ENCODE results near the gene SURF6. TPM values are rescaled to one million over a fixed set of nuclear protein-coding genes. Genes with fewer than 3 reads are reported as not detected.

The SURF6 gene
- polyA plus RNA-seq, 1 experiment: 8.4 TPM

DNA sequence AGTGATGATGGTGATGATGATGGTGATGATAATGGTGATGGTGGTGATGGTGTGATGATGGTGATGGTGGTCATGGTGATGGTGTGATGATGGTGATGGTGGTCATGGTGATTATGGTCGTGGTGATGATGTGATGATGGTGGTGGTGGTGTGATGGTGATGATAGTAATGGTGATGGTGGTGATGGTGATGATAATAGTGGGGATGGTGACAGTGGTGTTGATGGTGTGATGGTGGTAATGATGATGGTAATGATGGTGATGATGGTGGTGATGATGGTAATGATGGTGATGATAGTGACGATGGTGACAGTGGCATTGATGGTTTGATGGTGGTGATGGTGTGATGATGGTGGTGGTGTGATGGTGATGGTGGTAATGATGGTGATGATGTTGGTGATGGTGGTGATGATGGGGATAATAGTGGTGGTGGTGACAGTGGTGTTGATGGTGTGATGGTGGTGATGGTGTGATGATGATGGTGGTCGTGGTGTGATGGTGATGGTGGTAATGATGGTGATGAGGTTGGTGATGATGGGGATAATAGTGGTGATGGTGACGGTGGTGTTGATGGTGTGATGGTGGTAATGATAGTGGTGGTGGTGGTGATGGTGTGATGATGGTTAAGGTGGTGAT lies 46.6 kb upstream of the SURF6 start:
- Histone ChIP-seq H3K36me3 (ENCODE audit: control insufficient read depth, insufficient read depth, low read length) (no peaks in the 10 kb centered on the region), H3K4me3 (ENCODE audit: low read depth, low read length) (no peak overlapping the region), H3K27me3 (ENCODE audit: control insufficient read depth, insufficient read depth, low read length) (no peaks in the 10 kb centered on the region)
- ChIA-PET CTCF (no interaction called here), POLR2A (no interaction called here)
- TF ChIP-seq, protein P1, sequence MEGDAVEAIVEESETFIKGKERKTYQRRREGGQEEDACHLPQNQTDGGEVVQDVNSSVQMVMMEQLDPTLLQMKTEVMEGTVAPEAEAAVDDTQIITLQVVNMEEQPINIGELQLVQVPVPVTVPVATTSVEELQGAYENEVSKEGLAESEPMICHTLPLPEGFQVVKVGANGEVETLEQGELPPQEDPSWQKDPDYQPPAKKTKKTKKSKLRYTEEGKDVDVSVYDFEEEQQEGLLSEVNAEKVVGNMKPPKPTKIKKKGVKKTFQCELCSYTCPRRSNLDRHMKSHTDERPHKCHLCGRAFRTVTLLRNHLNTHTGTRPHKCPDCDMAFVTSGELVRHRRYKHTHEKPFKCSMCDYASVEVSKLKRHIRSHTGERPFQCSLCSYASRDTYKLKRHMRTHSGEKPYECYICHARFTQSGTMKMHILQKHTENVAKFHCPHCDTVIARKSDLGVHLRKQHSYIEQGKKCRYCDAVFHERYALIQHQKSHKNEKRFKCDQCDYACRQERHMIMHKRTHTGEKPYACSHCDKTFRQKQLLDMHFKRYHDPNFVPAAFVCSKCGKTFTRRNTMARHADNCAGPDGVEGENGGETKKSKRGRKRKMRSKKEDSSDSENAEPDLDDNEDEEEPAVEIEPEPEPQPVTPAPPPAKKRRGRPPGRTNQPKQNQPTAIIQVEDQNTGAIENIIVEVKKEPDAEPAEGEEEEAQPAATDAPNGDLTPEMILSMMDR (IDR thresholded peaks at IDR 0.05; ENCODE audit: insufficient read depth, low read depth, low read length): no peak
- no peak for DNase-seq (ENCODE audit: low read depth)

- no peak for DNase-seq (ENCODE audit: low read depth)
- TF ChIP-seq, protein P1 (IDR thresholded peaks at IDR 0.05; ENCODE audit: insufficient read depth, low read depth, low read length): no peak
- POLR2A ChIA-PET: interaction anchor here (0.6 kb wide), 1 partner anchor 79 kb away, joined by 3 read pairs; no protein-coding TSS in a partner anchor
- Histone ChIP-seq H3K36me3 (ENCODE audit: control insufficient read depth, insufficient read depth, low read length) (no peaks in the 10 kb centered on the region), H3K27me3 (ENCODE audit: control insufficient read depth, insufficient read depth, low read length) (no peaks in the 10 kb centered on the region), H3K4me3 (ENCODE audit: low read depth, low read length) (no peak overlapping the region)
- CTCF ChIA-PET: interaction anchor here (0.6 to 1.6 kb wide), 2 partner anchors 15 to 71 kb away, joined by 3 read pairs; no protein-coding TSS in a partner anchor
Observed at GRCh38 chr9:133380734-133381133, 44.7 kb upstream of the SURF6 start.

- TF ChIP-seq, protein P1 (IDR thresholded peaks at IDR 0.05; ENCODE audit: insufficient read depth, low read depth, low read length): no peak
- DNase-seq (ENCODE audit: low read depth): no peak
- Histone ChIP-seq H3K27me3 (ENCODE audit: control insufficient read depth, insufficient read depth, low read length) (no peaks in the 10 kb centered on the region), H3K4me3 (ENCODE audit: low read depth, low read length) (no peak overlapping the region), H3K36me3 (ENCODE audit: control insufficient read depth, insufficient read depth, low read length) (no peaks in the 10 kb centered on the region)
- CTCF ChIA-PET: interaction anchor here (1.2 to 1.6 kb wide), 2 partner anchors 17 to 29 kb away, joined by 3 read pairs; no protein-coding TSS in a partner anchor
- POLR2A ChIA-PET: no interaction called here
Observed at GRCh38 chr9:133379153-133380086, 43.4 kb upstream of the SURF6 start.

DNA sequence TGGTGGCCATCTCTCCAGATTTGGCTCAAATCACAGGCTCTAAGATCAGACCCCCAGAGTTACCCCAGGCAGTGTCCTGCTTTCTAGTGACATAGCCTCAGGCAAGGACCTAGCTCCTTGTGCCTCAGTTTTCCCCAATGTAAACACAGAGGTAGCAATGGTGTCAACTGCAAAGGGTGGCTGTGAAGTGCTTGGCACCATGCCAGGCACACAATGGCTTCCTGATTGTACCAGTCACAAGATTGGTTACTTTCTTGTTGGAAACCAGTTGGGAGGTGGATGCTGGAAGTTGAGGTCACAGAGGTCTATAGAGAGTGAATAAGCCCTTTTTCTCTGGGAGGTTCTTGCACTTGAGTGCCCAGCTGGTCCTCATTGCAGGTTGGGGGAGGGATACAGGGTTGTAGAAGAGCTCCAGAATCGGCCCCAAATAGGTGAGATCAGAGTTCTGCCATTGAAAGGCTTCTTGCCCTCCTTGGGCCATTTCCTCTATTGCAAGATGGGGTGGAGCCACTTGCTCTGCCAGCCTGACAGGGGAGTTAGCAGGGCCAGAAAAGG lies 42.5 kb upstream of the SURF6 start:
- TF ChIP-seq, protein P1 (IDR thresholded peaks at IDR 0.05; ENCODE audit: insufficient read depth, low read depth, low read length): no peak
- DNase-seq (ENCODE audit: low read depth): no peak
- ChIA-PET POLR2A (no interaction called here), CTCF (interaction anchor here (1.2 to 2.3 kb wide), 3 partner anchors 25 to 28 kb away, joined by 3 to 8 read pairs (median 5); no protein-coding TSS in a partner anchor)
- no peaks in the 10 kb centered on the region for H3K36me3 ChIP-seq (ENCODE audit: control insufficient read depth, insufficient read depth, low read length)
- no peaks in the 10 kb centered on the region for H3K27me3 ChIP-seq (ENCODE audit: control insufficient read depth, insufficient read depth, low read length)
- H3K4me3 ChIP-seq (ENCODE audit: low read depth, low read length): no peak overlapping the region
